Smooth muscle cell (in vitro differentiated cells): ENCODE data around the gene SERPINA4. TPM values are rescaled to one million over a fixed set of nuclear protein-coding genes. Genes with fewer than 3 reads are reported as not detected.
"Not testable (repeated sequence)": the region's sequence is repeated elsewhere in the genome, so short reads cannot be mapped to it uniquely, and the experiment has no call there.

Experiments used
- DNase-seq: peaks from one replicate; lab custom pipeline; 2025; ENCODE audit not compliant: unreplicated experiment; lab: John Stamatoyannopoulos, UW
- H2AFZ ChIP-seq: fragments of 200-600 bp; sonication (generic); 2 replicates; pipeline ENCODE4 v1.6.0; 2016; ENCODE audit warnings: antibody characterized with exemption, low read depth, mild to moderate bottlenecking
- H3F3A ChIP-seq: fragments of 200-600 bp; sonication (generic); 2 replicates; pipeline ENCODE4 v1.6.0; 2017; ENCODE audit warnings: antibody characterized with exemption, low read depth
- H3K27ac ChIP-seq: fragments of 200-600 bp; sonication (generic); 2 replicates; pipeline ENCODE4 v1.5.1; 2016; ENCODE audit warnings: low read depth, mild to moderate bottlenecking
- H3K27me3 ChIP-seq: fragments of 200-600 bp; sonication (generic); 2 replicates; pipeline ENCODE4 v1.6.1; 2016; ENCODE audit warnings: low read depth, mild to moderate bottlenecking
- H3K36me3 ChIP-seq: fragments of 200-600 bp; sonication (generic); 2 replicates; pipeline ENCODE4 v1.5.1; 2016; ENCODE audit warnings: low read depth
- H3K4me1 ChIP-seq: fragments of 200-600 bp; sonication (generic); 2 replicates; pipeline ENCODE4 v1.5.1; 2016; ENCODE audit warnings: low read depth
- H3K4me2 ChIP-seq: fragments of 200-600 bp; sonication (generic); 2 replicates; pipeline ENCODE4 v1.6.0; 2016; ENCODE audit warnings: mild to moderate bottlenecking
- H3K4me3 ChIP-seq: fragments of 200-600 bp; sonication (generic); 2 replicates; pipeline ENCODE4 v1.5.1; 2016; ENCODE audit warnings: mild to moderate bottlenecking
- H3K79me2 ChIP-seq: fragments of 200-600 bp; sonication (generic); 2 replicates; pipeline ENCODE4 v1.6.0; 2016; ENCODE audit warnings: low read depth, mild to moderate bottlenecking
- H3K9ac ChIP-seq: fragments of 200-600 bp; sonication (generic); 2 replicates; pipeline ENCODE4 v1.6.0; 2016; ENCODE audit warnings: low read depth
- H3K9me3 ChIP-seq: fragments of 200-600 bp; sonication (generic); replicated peaks from 2 replicates; pipeline ENCODE4 v1.5.1; 2016; ENCODE audit warnings: low read depth
- H4K20me1 ChIP-seq: fragments of 200-600 bp; sonication (generic); 2 replicates; pipeline ENCODE4 v1.6.0; 2016; ENCODE audit warnings: low read depth
- WGBS: methylation state at CpG from one replicate; pipeline ENCODE4 v1.1.7; 2016; ENCODE audit warnings: low lambda C conversion rate; 5-methylcytosine and 5-hydroxymethylcytosine counted together
- polyA plus RNA-seq: library from polyadenylated mRNA; unstranded; fragments of >200 nt; fragmentation: Nextera tagmentation; extraction: Ambion mirVana; gene quantifications from 2 replicates; pipeline ENCODE4 v1.2.1, GENCODE V29; 2016
- total RNA-seq: library from RNA; depleted of rRNA; stranded (reverse); fragments of >200 nt; gene quantifications from 2 replicates; pipeline ENCODE4 v1.2.3, GENCODE V29; 2014
- TF ChIP-seq, protein P1 (sequence below): fragments of 200-600 bp; sonication (generic); IDR thresholded peaks from 2 replicates; pipeline ENCODE4 v1.5.1; 2017; ENCODE audit warnings: borderline replicate concordance, mild to moderate bottlenecking, antibody characterized with exemption; ENCODE audit not compliant: insufficient read depth, poor library complexity, severe bottlenecking

The SERPINA4 gene
- total and polyA plus RNA-seq, 2 experiments from 2014 or later, result not detected

DNA sequence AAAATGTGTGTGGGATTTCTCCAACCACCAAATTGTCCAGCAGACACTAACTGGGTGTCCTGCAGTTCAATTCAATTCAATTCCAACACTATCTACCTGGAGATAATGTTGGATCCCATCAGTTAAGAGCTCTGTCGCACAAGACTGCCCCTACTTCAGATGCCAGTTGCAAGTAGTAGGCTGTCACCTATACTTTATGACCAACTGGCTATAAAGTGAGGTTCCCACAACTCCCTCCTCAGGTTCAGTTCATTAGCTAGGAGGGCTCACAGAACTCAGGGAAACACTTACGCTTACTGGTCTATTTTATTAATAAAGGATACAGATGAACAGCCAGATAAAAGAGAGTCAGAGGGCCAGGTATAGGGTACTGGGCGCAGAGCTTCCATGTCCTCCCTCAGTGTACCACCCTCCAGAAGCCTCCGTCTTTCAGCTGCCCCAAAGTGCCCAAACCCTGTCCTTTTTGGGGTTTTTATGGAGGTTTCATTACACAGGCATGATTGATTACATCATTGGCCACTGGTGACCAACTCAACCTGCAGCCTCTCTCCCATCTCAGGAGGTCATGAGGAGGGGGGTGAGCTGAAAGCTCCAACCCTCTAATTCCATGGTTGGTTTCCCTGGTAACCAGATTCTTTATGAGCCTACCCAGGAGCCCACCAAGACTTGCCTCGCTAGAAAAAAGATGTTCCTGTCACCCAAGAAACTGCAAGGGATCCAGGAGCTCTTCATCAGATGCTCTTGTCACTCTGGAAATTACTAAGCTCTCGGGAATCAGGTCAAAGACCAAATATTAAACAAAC is 12.4 kb downstream of the SERPINA4 start:
- no peaks in the 10 kb centered on the region for H3K36me3 ChIP-seq
- 86% methylated on average over 6 of the region's 6 CpGs for WGBS
- no peaks in the 10 kb centered on the region for H4K20me1 ChIP-seq
- H3K9me3 ChIP-seq, result no peaks in the 10 kb centered on the region
- H3K4me1 ChIP-seq, result no peaks in the 10 kb centered on the region
- no peak for DNase-seq
- H3K4me2 ChIP-seq, result no peak overlapping the region
- H2AFZ ChIP-seq, result no peak overlapping the region
- H3K9ac ChIP-seq, result no peak overlapping the region
- no peak overlapping the region for H3K27ac ChIP-seq
- H3K4me3 ChIP-seq, result no peak overlapping the region
- TF ChIP-seq, protein P1, sequence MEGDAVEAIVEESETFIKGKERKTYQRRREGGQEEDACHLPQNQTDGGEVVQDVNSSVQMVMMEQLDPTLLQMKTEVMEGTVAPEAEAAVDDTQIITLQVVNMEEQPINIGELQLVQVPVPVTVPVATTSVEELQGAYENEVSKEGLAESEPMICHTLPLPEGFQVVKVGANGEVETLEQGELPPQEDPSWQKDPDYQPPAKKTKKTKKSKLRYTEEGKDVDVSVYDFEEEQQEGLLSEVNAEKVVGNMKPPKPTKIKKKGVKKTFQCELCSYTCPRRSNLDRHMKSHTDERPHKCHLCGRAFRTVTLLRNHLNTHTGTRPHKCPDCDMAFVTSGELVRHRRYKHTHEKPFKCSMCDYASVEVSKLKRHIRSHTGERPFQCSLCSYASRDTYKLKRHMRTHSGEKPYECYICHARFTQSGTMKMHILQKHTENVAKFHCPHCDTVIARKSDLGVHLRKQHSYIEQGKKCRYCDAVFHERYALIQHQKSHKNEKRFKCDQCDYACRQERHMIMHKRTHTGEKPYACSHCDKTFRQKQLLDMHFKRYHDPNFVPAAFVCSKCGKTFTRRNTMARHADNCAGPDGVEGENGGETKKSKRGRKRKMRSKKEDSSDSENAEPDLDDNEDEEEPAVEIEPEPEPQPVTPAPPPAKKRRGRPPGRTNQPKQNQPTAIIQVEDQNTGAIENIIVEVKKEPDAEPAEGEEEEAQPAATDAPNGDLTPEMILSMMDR, result no peak
- peaks cover 4% of the 10 kb centered on the region for H3K27me3 ChIP-seq
- H3F3A ChIP-seq, result no peaks in the 10 kb centered on the region
- no peaks in the 10 kb centered on the region for H3K79me2 ChIP-seq

DNA sequence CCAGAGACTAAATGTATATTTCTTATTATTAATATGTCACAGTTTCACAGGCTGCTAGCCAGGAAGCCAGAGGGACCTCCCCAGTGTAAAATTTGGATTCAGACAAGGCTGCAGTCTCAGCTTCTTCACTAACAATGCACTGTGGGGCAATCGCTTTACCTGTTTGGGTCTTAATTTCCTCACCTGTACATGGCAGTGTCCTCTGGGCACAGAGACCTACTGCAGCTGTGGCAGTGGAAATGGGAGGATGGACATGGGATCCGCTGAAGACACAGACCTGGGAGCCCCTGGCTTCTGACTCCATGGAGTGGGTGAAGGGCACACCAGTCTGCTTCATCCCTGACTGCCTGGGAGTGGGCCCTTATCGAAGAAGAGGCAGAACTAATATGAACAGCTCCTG is 13.1 kb downstream of the SERPINA4 start:
- WGBS, result 85% methylated on average over 3 of the region's 3 CpGs
- no peaks in the 10 kb centered on the region for H4K20me1 ChIP-seq
- TF ChIP-seq, protein P1, result no peak
- no peak overlapping the region for H2AFZ ChIP-seq
- no peaks in the 10 kb centered on the region for H3F3A ChIP-seq
- DNase-seq, result no peak
- H3K36me3 ChIP-seq, result no peaks in the 10 kb centered on the region
- H3K4me3 ChIP-seq, result no peak overlapping the region
- no peaks in the 10 kb centered on the region for H3K79me2 ChIP-seq
- H3K27me3 ChIP-seq, result peaks cover 4% of the 10 kb centered on the region
- no peak overlapping the region for H3K27ac ChIP-seq
- no peaks in the 10 kb centered on the region for H3K4me1 ChIP-seq
- no peak overlapping the region for H3K9ac ChIP-seq
- no peak overlapping the region for H3K4me2 ChIP-seq
- no peaks in the 10 kb centered on the region for H3K9me3 ChIP-seq

DNA sequence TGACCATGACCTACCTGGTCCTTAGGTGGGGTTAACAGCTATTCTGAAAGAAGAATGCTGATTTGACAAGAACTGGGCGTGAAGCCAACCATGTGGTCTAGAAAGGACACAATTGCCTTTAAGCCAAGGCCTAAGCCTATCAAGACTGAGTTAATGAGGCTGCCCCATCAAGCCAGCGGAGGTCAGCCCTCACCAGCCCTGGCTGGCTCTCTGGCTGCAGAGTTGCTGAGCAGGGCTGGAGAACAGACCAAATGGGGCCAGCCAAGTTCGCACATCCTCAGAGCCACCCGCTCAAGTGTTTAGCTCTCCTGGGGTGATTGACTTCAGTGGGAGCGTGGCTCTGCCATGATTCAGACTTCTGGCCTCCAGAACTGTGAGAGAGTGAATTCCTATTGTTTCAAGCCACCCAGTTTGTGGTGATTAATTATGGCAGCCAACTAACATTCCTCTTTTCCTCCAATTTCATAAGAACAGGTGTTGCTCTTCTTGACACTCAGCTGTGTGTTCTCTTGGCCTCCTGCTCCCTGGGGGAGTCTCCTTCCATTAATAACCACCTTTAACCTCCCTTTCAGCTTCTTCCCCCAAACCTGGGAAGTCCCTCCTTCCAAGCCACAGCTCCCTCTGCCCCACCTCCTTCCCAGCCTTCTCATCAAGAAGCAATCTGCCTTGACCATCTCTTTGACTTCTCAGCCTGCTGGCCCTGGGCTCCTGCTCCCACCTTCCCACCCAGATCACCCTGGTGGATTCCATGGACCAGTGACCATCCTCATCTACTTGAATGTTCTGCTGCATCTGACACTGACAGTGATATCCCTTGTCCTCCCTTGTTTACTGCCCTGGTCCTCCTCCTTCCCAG is 14.7 kb downstream of the SERPINA4 start:
- Histone ChIP-seq H3K27ac (no peak overlapping the region), H3F3A (no peaks in the 10 kb centered on the region), H3K9ac (no peak overlapping the region), H3K27me3 (peaks cover 4% of the 10 kb centered on the region), H3K79me2 (no peaks in the 10 kb centered on the region), H3K4me2 (no peak overlapping the region), H3K4me1 (no peaks in the 10 kb centered on the region), H4K20me1 (no peaks in the 10 kb centered on the region), H3K4me3 (no peak overlapping the region), H3K9me3 (no peaks in the 10 kb centered on the region), H3K36me3 (no peaks in the 10 kb centered on the region), H2AFZ (no peak overlapping the region)
- WGBS, result 89% methylated on average over 5 of the region's 5 CpGs
- TF ChIP-seq, protein P1, result no peak
- no peak for DNase-seq

DNA sequence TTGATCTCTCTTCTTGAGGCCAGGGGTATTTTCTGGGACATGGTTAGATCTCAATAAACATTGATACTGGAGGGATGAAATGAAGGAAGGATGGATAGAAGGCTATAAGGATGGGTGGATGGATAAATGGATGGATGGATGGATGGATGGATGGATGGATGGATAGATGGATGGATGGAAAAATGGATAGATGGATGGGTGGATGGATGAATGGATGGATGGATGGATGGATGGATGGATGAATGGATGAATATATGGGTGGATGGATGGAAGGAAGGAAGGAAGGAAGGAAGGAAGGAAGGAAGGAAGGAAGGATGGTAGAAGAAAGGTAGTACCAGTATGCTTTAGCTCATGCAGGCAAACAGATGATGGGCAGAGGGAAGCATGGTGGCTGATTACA is 16.2 kb downstream of the SERPINA4 start:
- H3K9me3 ChIP-seq, H2AFZ ChIP-seq, H3F3A ChIP-seq, H3K36me3 ChIP-seq, H3K9ac ChIP-seq, H3K4me2 ChIP-seq, H3K4me1 ChIP-seq, H3K27ac ChIP-seq, H3K4me3 ChIP-seq, DNase-seq, H3K27me3 ChIP-seq, H3K79me2 ChIP-seq, H4K20me1 ChIP-seq: not testable (repeated sequence)
